ENCODE results near the gene GALNT9. TPM values are rescaled to one million over a fixed set of nuclear protein-coding genes. Genes with fewer than 3 reads are reported as not detected.

The GALNT9 gene
- polyA plus RNA-seq, 1 of the 3 experiments (the other 2 are of a cell fraction): not detected

- no peak for DNase-seq
- WGBS (ENCODE audit: low lambda C conversion rate): 30% methylated on average over 16 of the region's 20 CpGs
- CTCF ChIA-PET: no interaction called here
These were observed 17.2 kb upstream of the GALNT9 start for GRCh38 chr12:132346471-132347175.

GRCh38 chr12:132345561-132346200 lies 16.3 kb upstream of the GALNT9 start:
- POLR2A ChIA-PET: no interaction called here
- no peak for DNase-seq
- Histone ChIP-seq H3K4me3 (ENCODE audit: low read depth in 2 of 2, low read length in 1 of 2) (no peak overlapping the region), H3F3A (replicated peaks; ENCODE audit: insufficient read depth) (no peaks in the 10 kb centered on the region), H3K79me2 (ENCODE audit: insufficient read depth) (no peaks in the 10 kb centered on the region), H3K4me1 (ENCODE audit: control insufficient read depth in 1 of 2, insufficient read depth in 2 of 2, low read depth in 1 of 2, low read length in 1 of 2) (no peaks in the 10 kb centered on the region), H4K20me1 (ENCODE audit: insufficient read depth) (no peaks in the 10 kb centered on the region), H3K9me2 (no peaks in the 10 kb centered on the region), H3K27me3 (ENCODE audit: insufficient read depth) (peaks cover 84% of the 10 kb centered on the region), H3K9ac (no peak overlapping the region), H3K36me3 (replicated peaks in 1 of 2; ENCODE audit: control insufficient read depth in 1 of 2, insufficient read depth in 2 of 2, low read length in 1 of 2) (no peaks in the 10 kb centered on the region), H3K4me2 (no peak overlapping the region), H3K9me3 (no peaks in the 10 kb centered on the region), H3K27ac (ENCODE audit: low read depth in 2 of 2, low read length in 1 of 2) (no peak overlapping the region), H2AFZ (ENCODE audit: low read depth) (no peak overlapping the region)
- WGBS (ENCODE audit: low lambda C conversion rate): 25% methylated on average over 14 of the region's 37 CpGs
- CTCF ChIA-PET: interaction anchor here (1.7 kb wide), 1 partner anchor 69 kb away, joined by 4 read pairs; no protein-coding TSS in a partner anchor
- TF ChIP-seq TCF12 (IDR thresholded peaks at IDR 0.05): no peak
- no peak for TF ChIP-seq CHD2 (IDR thresholded peaks at IDR 0.05; ENCODE audit: low read length, partially characterized antibody)
- no peak for TF ChIP-seq USF2 (IDR thresholded peaks at IDR 0.05; ENCODE audit: borderline replicate concordance, low read depth, low read length)
- TF ChIP-seq NFIC (IDR thresholded peaks at IDR 0.05; ENCODE audit: borderline replicate concordance): no peak
- no peak for TF ChIP-seq USF1 (IDR thresholded peaks at IDR 0.05; ENCODE audit: borderline replicate concordance, low read depth)
- no peak for TF ChIP-seq ELF1 (IDR thresholded peaks at IDR 0.05)
- no peak for TF ChIP-seq TAF1 (IDR thresholded peaks at IDR 0.05; ENCODE audit: borderline replicate concordance, low read depth, low read length)
- TF ChIP-seq, protein P1, sequence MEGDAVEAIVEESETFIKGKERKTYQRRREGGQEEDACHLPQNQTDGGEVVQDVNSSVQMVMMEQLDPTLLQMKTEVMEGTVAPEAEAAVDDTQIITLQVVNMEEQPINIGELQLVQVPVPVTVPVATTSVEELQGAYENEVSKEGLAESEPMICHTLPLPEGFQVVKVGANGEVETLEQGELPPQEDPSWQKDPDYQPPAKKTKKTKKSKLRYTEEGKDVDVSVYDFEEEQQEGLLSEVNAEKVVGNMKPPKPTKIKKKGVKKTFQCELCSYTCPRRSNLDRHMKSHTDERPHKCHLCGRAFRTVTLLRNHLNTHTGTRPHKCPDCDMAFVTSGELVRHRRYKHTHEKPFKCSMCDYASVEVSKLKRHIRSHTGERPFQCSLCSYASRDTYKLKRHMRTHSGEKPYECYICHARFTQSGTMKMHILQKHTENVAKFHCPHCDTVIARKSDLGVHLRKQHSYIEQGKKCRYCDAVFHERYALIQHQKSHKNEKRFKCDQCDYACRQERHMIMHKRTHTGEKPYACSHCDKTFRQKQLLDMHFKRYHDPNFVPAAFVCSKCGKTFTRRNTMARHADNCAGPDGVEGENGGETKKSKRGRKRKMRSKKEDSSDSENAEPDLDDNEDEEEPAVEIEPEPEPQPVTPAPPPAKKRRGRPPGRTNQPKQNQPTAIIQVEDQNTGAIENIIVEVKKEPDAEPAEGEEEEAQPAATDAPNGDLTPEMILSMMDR (IDR thresholded peaks at IDR 0.05): no peak
- no peak for TF ChIP-seq TEAD4 (IDR thresholded peaks at IDR 0.05; ENCODE audit: borderline replicate concordance, insufficient read depth)

More at GRCh38 chr12:132346471-132347175, 17.2 kb upstream of the GALNT9 start:
- Histone ChIP-seq H3K9me2 (no peaks in the 10 kb centered on the region), H3K36me3 (replicated peaks in 1 of 2; ENCODE audit: control insufficient read depth in 1 of 2, insufficient read depth in 2 of 2, low read length in 1 of 2) (no peaks in the 10 kb centered on the region), H3K4me3 (ENCODE audit: low read depth in 2 of 2, low read length in 1 of 2) (no peak overlapping the region), H3K27me3 (ENCODE audit: insufficient read depth) (peaks cover 84% of the 10 kb centered on the region), H3K9ac (no peak overlapping the region), H3K79me2 (ENCODE audit: insufficient read depth) (no peaks in the 10 kb centered on the region), H2AFZ (ENCODE audit: low read depth) (no peak overlapping the region), H3K9me3 (no peaks in the 10 kb centered on the region), H4K20me1 (ENCODE audit: insufficient read depth) (no peaks in the 10 kb centered on the region), H3K4me2 (no peak overlapping the region), H3F3A (replicated peaks; ENCODE audit: insufficient read depth) (no peaks in the 10 kb centered on the region), H3K4me1 (ENCODE audit: control insufficient read depth in 1 of 2, insufficient read depth in 2 of 2, low read depth in 1 of 2, low read length in 1 of 2) (no peaks in the 10 kb centered on the region), H3K27ac (ENCODE audit: low read depth in 2 of 2, low read length in 1 of 2) (no peak overlapping the region)
- no peak for TF ChIP-seq FOSL2 (IDR thresholded peaks at IDR 0.05; ENCODE audit: borderline replicate concordance, low read depth)
- no peak for TF ChIP-seq TAF1 (IDR thresholded peaks at IDR 0.05; ENCODE audit: borderline replicate concordance, low read depth, low read length)
- no peak for TF ChIP-seq MXI1 (IDR thresholded peaks at IDR 0.05; ENCODE audit: low read depth, low read length)
- TF ChIP-seq USF1 (IDR thresholded peaks at IDR 0.05; ENCODE audit: borderline replicate concordance, low read depth): no peak
- no peak for TF ChIP-seq CHD2 (IDR thresholded peaks at IDR 0.05; ENCODE audit: low read length, partially characterized antibody)
- TF ChIP-seq GABPA (IDR thresholded peaks at IDR 0.05; ENCODE audit: low read depth): no peak
- TF ChIP-seq RFX5 (IDR thresholded peaks at IDR 0.05; ENCODE audit: low read length): no peak
- TF ChIP-seq SIN3A (IDR thresholded peaks at IDR 0.05; ENCODE audit: borderline replicate concordance, low read depth, low read length): no peak
- no peak for TF ChIP-seq FOXJ3 (CRISPR knock-in tag; IDR thresholded peaks at IDR 0.05)
- no peak for TF ChIP-seq RCOR1 (IDR thresholded peaks at IDR 0.05; ENCODE audit: low read length)
- TF ChIP-seq YY1 (IDR thresholded peaks at IDR 0.05; ENCODE audit: low read depth): no peak
- TF ChIP-seq, protein P1 (IDR thresholded peaks at IDR 0.05): no peak
- TF ChIP-seq MAX (IDR thresholded peaks at IDR 0.05; ENCODE audit: low read depth): no peak
- TF ChIP-seq POLR2AphosphoS5 (IDR thresholded peaks at IDR 0.05; ENCODE audit: low read depth, low read length): no peak
- TF ChIP-seq TCF12 (IDR thresholded peaks at IDR 0.05): no peak
- TF ChIP-seq RAD21 (IDR thresholded peaks at IDR 0.05; ENCODE audit: low read length): no peak
- no peak for TF ChIP-seq JUND (IDR thresholded peaks at IDR 0.05)
- POLR2A ChIA-PET: no interaction called here

All from SK-N-SH (cell line).